Measurements from ENCODE around the gene LRP2.

The LRP2 gene

DNA sequence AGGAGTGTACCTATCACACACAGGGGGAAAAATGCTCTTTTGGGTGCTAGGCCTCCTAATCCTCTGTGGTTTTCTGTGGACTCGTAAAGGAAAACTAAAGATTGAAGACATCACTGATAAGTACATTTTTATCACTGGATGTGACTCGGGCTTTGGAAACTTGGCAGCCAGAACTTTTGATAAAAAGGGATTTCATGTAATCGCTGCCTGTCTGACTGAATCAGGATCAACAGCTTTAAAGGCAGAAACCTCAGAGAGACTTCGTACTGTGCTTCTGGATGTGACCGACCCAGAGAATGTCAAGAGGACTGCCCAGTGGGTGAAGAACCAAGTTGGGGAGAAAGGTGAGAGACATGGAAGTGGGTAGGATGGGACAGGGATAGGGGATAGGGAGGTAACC is 280.8 kb downstream of the LRP2 start:
- no peak for DNase-seq

DNA sequence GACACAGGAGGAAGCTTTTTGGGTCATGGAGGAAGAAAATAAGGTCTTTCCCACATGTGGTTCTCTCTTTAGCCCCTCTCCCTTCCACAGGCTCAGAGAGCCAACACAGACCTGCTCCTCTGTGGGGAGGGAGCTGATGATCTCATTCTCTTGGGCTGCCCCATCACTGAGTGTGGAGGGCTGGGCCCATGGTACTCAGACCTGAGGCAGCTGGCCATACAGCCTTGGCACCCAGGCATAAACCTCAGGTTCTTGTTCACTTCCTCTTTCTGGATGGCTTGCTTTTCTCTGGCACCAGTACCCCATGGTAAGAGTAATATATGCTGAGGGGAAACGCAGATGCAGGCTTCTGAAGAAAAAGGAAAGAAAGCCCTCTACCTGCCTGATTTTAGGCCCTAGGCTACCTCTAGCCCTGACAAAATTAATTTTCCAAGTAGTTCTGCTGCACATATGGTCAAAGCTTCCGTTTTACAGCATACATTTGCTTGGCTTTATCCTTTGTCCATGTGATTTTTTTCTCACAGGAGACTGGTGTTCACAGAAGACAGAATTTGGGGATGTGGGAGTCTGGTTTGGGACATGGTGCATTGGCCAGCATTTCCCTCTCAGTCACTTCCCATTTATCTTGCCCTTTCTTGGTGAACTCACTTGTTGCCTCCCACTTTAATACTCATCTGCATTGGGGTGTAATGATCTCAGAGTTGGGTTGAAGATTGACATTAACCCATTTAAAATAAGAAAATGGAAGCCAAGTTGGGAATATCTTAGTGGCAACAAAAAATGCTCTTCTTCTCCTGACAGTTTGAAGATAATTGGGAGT is 281.9 kb downstream of the LRP2 start:
- no peak for DNase-seq

DNA sequence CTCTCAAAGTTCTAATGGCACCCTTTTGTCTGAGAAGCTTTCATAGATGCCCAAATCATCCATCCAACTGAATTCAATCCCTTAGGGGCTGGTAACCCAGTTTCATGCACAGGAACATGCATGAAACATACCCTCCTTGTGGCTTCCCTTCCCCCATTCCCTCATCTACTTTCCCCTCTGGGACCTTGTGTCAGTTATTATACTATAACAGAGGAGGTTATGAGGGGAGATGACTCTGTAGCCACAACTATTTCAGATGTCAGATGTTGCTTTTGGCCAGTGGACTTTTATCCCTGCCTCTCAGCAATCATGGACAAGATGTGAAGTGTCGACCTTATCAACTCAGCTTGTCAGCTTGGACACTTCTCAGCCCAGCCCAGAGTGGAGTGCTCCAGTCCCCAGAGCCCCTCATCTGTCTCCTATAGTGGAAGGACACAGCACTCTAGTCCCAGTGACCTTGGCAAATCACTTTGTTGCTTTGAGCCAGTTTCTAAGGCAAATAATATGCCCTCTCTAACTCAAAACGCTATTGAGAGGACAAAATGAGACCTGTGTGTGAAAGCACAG is 284.6 kb downstream of the LRP2 start:
- DNase-seq, result no peak

Data from activated CD4-positive, alpha-beta T cell treated with anti-CD3 and anti-CD28 coated beads, Interleukin-10, Interleukin-2, amounts not matched to agents 100 ng/mL and 50 ng/mL, durations not matched to agents 16 hours and 8 hours (primary cell).